Neural crest cell (in vitro differentiated cells): Measurements from ENCODE around the gene RPN2. TPM values are rescaled to one million over a fixed set of nuclear protein-coding genes. Genes with fewer than 3 reads are reported as not detected.
A peak's percentile ranks its signal among the peaks of the same experiment; 100 is the strongest.

Experiments used
- DNase-seq: peaks from one replicate; pipeline ENCODE4 v3.0.0; 2021; ENCODE audit warnings: low read depth, mixed read lengths, low spot score
- H3K27ac Mint-ChIP-seq: one replicate; pipeline ENCODE4 v1.8.0; 2021; ENCODE audit warnings: mild to moderate bottlenecking, mixed read lengths; ENCODE audit not compliant: unreplicated experiment
- H3K27me3 Mint-ChIP-seq: 2 replicates; pipeline ENCODE4 v1.8.0; 2021; ENCODE audit warnings: low read depth, mild to moderate bottlenecking, mixed read lengths
- H3K36me3 Mint-ChIP-seq: 2 replicates; pipeline ENCODE4 v1.8.0; 2021; ENCODE audit warnings: low read depth, mild to moderate bottlenecking, mixed read lengths
- H3K4me1 Mint-ChIP-seq: 2 replicates; pipeline ENCODE4 v1.8.0; 2021; ENCODE audit warnings: mixed read lengths
- H3K4me3 Mint-ChIP-seq: one replicate; pipeline ENCODE4 v1.8.0; 2021; ENCODE audit warnings: mild to moderate bottlenecking, mixed read lengths
- H3K9me3 Mint-ChIP-seq: 2 replicates; pipeline ENCODE4 v1.8.0; 2021; ENCODE audit warnings: mixed read lengths
- CTCF ChIP-seq: fragments of 200-600 bp; sonication (generic); conservative IDR thresholded peaks from 2 replicates; pipeline ENCODE4 v1.5.0; 2021; ENCODE audit warnings: antibody characterized with exemption, mild to moderate bottlenecking
- total RNA-seq: library from RNA; stranded (reverse); gene quantifications from 2 replicates; pipeline ENCODE4 v1.2.1, GENCODE V29; 2021

The RPN2 gene
- total RNA-seq, 1 donor from 2014 or later = 203 TPM

DNA sequence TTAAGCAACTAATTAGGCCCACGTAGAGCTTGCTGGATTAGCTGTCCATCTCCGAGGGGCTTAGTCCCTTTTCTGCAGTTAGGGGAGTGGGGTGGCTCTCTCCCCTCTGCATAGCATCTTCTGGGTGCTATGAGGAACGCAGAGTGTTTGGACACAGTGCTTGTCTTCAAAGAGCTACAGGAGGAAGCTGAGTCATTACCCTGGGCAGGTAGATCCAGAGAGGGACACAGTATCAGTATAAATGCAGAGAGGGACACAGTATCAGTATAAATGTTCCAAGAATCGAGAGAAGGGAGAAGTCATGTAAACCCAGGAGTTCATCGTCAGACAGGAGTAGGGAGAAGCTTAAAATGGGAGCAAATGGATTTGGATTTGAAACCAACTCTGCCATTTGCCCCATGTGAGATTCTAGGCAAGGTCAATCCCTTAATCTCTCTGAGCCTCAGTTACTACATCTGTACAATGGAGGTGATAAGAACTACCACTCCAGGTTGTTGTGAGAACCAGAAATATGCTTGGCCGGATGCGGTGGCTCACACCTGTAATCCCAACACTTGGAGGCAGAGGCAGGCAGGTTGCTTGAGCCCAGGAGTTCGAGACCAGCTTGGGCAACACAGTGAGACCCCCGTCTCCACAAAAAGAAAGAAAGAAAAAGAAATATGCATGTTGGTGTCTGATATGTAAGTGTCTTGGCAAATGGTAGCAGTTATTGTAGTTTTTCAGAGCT, 88.0 kb downstream of the RPN2 start:
- no peak for DNase-seq
- H3K27ac Mint-ChIP-seq = peak overlapping the region; percentile 99
- H3K4me1 Mint-ChIP-seq = peaks cover 41% of the 10 kb centered on the region
- H3K4me3 Mint-ChIP-seq = peak overlapping the region; percentile 80
- no peaks in the 10 kb centered on the region for H3K27me3 Mint-ChIP-seq
- TF ChIP-seq CTCF = no peak
- H3K9me3 Mint-ChIP-seq = no peaks in the 10 kb centered on the region
- no peaks in the 10 kb centered on the region for H3K36me3 Mint-ChIP-seq

DNA sequence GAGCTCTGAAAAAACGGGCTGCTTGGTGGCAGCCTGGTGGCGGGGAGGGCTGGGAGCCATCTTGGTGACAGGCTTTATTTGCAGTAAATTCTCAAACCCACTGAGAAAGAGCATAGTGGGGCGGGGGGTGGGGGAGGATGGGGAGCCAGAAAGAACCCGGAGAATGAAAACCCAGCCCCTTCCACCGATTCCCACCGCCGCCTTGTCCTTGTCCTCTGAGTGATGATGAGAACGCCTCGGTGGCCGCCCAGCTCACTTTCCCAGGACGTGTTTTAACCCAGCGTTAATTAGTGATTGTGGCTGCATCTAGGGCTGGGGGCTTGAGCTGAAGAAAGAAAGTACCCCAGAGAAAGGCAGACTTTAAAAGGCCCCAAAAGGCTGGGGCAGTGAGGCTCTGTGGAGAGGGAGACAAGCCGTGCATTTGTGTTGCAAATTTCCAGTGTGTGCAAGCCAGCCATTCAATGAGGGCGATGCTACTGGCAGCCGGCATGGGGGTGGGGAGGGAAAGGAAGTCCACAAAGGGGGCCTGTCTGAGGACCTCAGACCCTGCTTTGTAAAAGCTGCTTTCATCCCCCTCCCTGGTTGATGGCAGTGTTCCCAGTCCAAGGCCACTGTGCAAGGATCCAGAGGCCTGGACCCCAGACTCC, 88.7 kb downstream of the RPN2 start:
- peak; percentile 61 for DNase-seq
- peak overlapping the region; percentile 99 for H3K27ac Mint-ChIP-seq
- H3K4me1 Mint-ChIP-seq = peaks cover 41% of the 10 kb centered on the region
- no peaks in the 10 kb centered on the region for H3K27me3 Mint-ChIP-seq
- no peak for TF ChIP-seq CTCF
- no peaks in the 10 kb centered on the region for H3K36me3 Mint-ChIP-seq
- peak overlapping the region; percentile 80 for H3K4me3 Mint-ChIP-seq
- no peaks in the 10 kb centered on the region for H3K9me3 Mint-ChIP-seq

GRCh38 chr20:37270576-37271420, 91.7 kb downstream of the RPN2 start:
- Mint-ChIP-seq H3K27ac (peak overlapping the region; percentile 84), H3K9me3 (no peaks in the 10 kb centered on the region)

GRCh38 chr20:37271421-37271768, 92.3 kb downstream of the RPN2 start:
- no peak for TF ChIP-seq CTCF

More at GRCh38 chr20:37270576-37271420, 91.7 kb downstream of the RPN2 start:
- H3K36me3 Mint-ChIP-seq = no peaks in the 10 kb centered on the region
- H3K4me1 Mint-ChIP-seq = peaks cover 49% of the 10 kb centered on the region
- TF ChIP-seq CTCF = no peak
- no peaks in the 10 kb centered on the region for H3K27me3 Mint-ChIP-seq
- H3K4me3 Mint-ChIP-seq = no peak overlapping the region
- DNase-seq = no peak

DNA sequence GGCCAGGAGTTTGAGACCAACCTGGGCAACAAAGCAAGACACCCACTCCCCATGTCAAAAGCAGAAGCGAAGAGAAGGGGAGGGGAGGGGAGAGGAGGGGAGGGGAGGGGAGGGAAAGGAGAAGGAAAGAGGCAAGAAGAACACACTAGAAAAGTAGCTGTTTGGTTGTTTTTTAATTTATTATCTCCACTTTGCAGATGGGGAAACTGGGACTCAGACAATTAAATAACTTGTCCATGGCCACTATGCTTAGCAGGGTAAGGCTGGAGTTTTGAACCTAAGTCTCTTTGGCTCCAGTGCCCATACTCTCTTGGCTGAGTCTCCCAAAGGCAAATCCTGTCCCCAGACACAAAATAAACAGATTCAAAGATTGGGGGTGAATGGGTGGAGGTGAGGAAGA, 94.9 kb downstream of the RPN2 start:
- H3K4me3 Mint-ChIP-seq = no peak overlapping the region
- no peak overlapping the region for H3K27ac Mint-ChIP-seq
- peaks cover 30% of the 10 kb centered on the region for H3K4me1 Mint-ChIP-seq
- H3K36me3 Mint-ChIP-seq = no peaks in the 10 kb centered on the region
- DNase-seq = no peak
- H3K9me3 Mint-ChIP-seq = no peaks in the 10 kb centered on the region
- no peak for TF ChIP-seq CTCF
- no peaks in the 10 kb centered on the region for H3K27me3 Mint-ChIP-seq

More at GRCh38 chr20:37271421-37271768, 92.3 kb downstream of the RPN2 start:
- DNase-seq = no peak
- H3K9me3 Mint-ChIP-seq = no peaks in the 10 kb centered on the region
- peaks cover 44% of the 10 kb centered on the region for H3K4me1 Mint-ChIP-seq
- H3K36me3 Mint-ChIP-seq = no peaks in the 10 kb centered on the region
- no peak overlapping the region for H3K4me3 Mint-ChIP-seq
- no peaks in the 10 kb centered on the region for H3K27me3 Mint-ChIP-seq
- H3K27ac Mint-ChIP-seq = peak overlapping the region; percentile 19
